Measurements from ENCODE around the gene ATAD3A.

ATAD3A gene

GRCh38 chr1:1562556-1563195 lies 50.7 kb downstream of the ATAD3A start:
- Histone ChIP-seq H3K4me3 (ENCODE audit: low read depth, low read length) (no peak overlapping the region), H3K27me3 (ENCODE audit: insufficient read depth, low read depth, severe bottlenecking) (no peaks in the 10 kb centered on the region), H3K9me3 (ENCODE audit: severe bottlenecking) (no peaks in the 10 kb centered on the region), H3K27ac (no peak overlapping the region), H3K36me3 (peaks cover 62% of the 10 kb centered on the region)
- DNase-seq: no peak
- no peak for TF ChIP-seq CTCF (IDR thresholded peaks at IDR 0.05; ENCODE audit: low read depth, low read length)

GRCh38 chr1:1563688-1564087 lies 51.7 kb downstream of the ATAD3A start:
- H3K4me3 ChIP-seq (ENCODE audit: low read depth, low read length): no peak overlapping the region
- no peak for TF ChIP-seq CTCF (IDR thresholded peaks at IDR 0.05; ENCODE audit: low read depth, low read length)
- no peak for DNase-seq
- peaks cover 58% of the 10 kb centered on the region for H3K36me3 ChIP-seq
- H3K27me3 ChIP-seq (ENCODE audit: insufficient read depth, low read depth, severe bottlenecking): no peaks in the 10 kb centered on the region
- no peaks in the 10 kb centered on the region for H3K9me3 ChIP-seq (ENCODE audit: severe bottlenecking)
- no peak overlapping the region for H3K27ac ChIP-seq

- Histone ChIP-seq H3K4me3 (ENCODE audit: low read depth, low read length) (no peak overlapping the region), H3K27ac (no peak overlapping the region), H3K36me3 (peaks cover 61% of the 10 kb centered on the region), H3K27me3 (ENCODE audit: insufficient read depth, low read depth, severe bottlenecking) (no peaks in the 10 kb centered on the region), H3K9me3 (ENCODE audit: severe bottlenecking) (no peaks in the 10 kb centered on the region)
- no peak for TF ChIP-seq CTCF (IDR thresholded peaks at IDR 0.05; ENCODE audit: low read depth, low read length)
- DNase-seq: no peak
Observed at GRCh38 chr1:1564268-1564667, 52.3 kb downstream of the ATAD3A start.

- no peak for DNase-seq
- TF ChIP-seq CTCF (IDR thresholded peaks at IDR 0.05; ENCODE audit: low read depth, low read length): no peak
- peaks cover 67% of the 10 kb centered on the region for H3K36me3 ChIP-seq
- H3K27me3 ChIP-seq (ENCODE audit: insufficient read depth, low read depth, severe bottlenecking): no peaks in the 10 kb centered on the region
- no peak overlapping the region for H3K27ac ChIP-seq
- H3K4me3 ChIP-seq (ENCODE audit: low read depth, low read length): no peak overlapping the region
- H3K9me3 ChIP-seq (ENCODE audit: severe bottlenecking): no peaks in the 10 kb centered on the region
Observed at GRCh38 chr1:1565340-1565739, 53.4 kb downstream of the ATAD3A start.

GRCh38 chr1:1567152-1567875 lies 55.4 kb downstream of the ATAD3A start:
- Histone ChIP-seq H3K9me3 (ENCODE audit: severe bottlenecking) (no peaks in the 10 kb centered on the region), H3K4me3 (ENCODE audit: low read depth, low read length) (no peak overlapping the region), H3K36me3 (peaks cover 59% of the 10 kb centered on the region), H3K27me3 (ENCODE audit: insufficient read depth, low read depth, severe bottlenecking) (no peaks in the 10 kb centered on the region), H3K27ac (no peak overlapping the region)
- no peak for TF ChIP-seq CTCF (IDR thresholded peaks at IDR 0.05; ENCODE audit: low read depth, low read length)
- no peak for DNase-seq
